ENCODE data around the gene ERO1B. TPM values are rescaled to one million over a fixed set of nuclear protein-coding genes. Genes with fewer than 3 reads are reported as not detected.

The ERO1B gene
- total and polyA plus RNA-seq, 2 donors (not counting 1 experiment from before 2014, with no cell fraction given): 2.2 to 5.0 TPM

- Histone ChIP-seq H2AFZ (ENCODE audit: low read length) (no peak overlapping the region), H3K4me3 (replicated peaks in 1 of 4; ENCODE audit: control extremely low read depth in 1 of 4, insufficient read depth in 1 of 4, low read depth in 3 of 4, low read length in 4 of 4) (no peak overlapping the region), H3K9me3 (ENCODE audit: control insufficient read depth, insufficient read depth, low read depth, low read length) (no peaks in the 10 kb centered on the region), H3K79me2 (ENCODE audit: control insufficient read depth, insufficient read depth, low read length) (no peaks in the 10 kb centered on the region), H4K20me1 (ENCODE audit: control insufficient read depth, extremely low read depth, insufficient read depth, low read length) (no peaks in the 10 kb centered on the region), H3K27me3 (ENCODE audit: control insufficient read depth, insufficient read depth, low read length) (no peaks in the 10 kb centered on the region), H3K27ac (ENCODE audit: insufficient read depth, low read length) (no peak overlapping the region), H3K4me1 (ENCODE audit: control insufficient read depth, extremely low read depth, insufficient read depth, low read length) (no peaks in the 10 kb centered on the region), H3K36me3 (ENCODE audit: control insufficient read depth, insufficient read depth, low read length) (no peaks in the 10 kb centered on the region), H3K9ac (ENCODE audit: insufficient read depth, low read length) (no peak overlapping the region), H3K4me2 (ENCODE audit: extremely low read depth, insufficient read depth, low read length) (no peak overlapping the region)
- TF ChIP-seq CTCF (conservative IDR thresholded peaks at IDR 0.05 in 1 of 2, IDR thresholded peaks at IDR 0.05 in 1 of 2; ENCODE audit: low read depth in 1 of 2, low read length in 2 of 2) (no peak), EZH2 (IDR thresholded peaks at IDR 0.05; ENCODE audit: low read length, missing control alignments) (no peak)
- no peak for DNase-seq (ENCODE audit: low read depth in 2 of 2)
Observed at GRCh38 chr1:236242568-236242967, 39.2 kb downstream of the ERO1B start.

GRCh38 chr1:236240675-236241074 lies 41.1 kb downstream of the ERO1B start:
- Histone ChIP-seq H3K4me2 (ENCODE audit: extremely low read depth, insufficient read depth, low read length) (no peak overlapping the region), H3K4me3 (replicated peaks in 1 of 4; ENCODE audit: control extremely low read depth in 1 of 4, insufficient read depth in 1 of 4, low read depth in 3 of 4, low read length in 4 of 4) (no peak overlapping the region), H2AFZ (ENCODE audit: low read length) (no peak overlapping the region), H3K27me3 (ENCODE audit: control insufficient read depth, insufficient read depth, low read length) (no peaks in the 10 kb centered on the region), H3K36me3 (ENCODE audit: control insufficient read depth, insufficient read depth, low read length) (no peaks in the 10 kb centered on the region), H3K9me3 (ENCODE audit: control insufficient read depth, insufficient read depth, low read depth, low read length) (no peaks in the 10 kb centered on the region), H3K27ac (ENCODE audit: insufficient read depth, low read length) (no peak overlapping the region), H3K4me1 (ENCODE audit: control insufficient read depth, extremely low read depth, insufficient read depth, low read length) (no peaks in the 10 kb centered on the region), H3K79me2 (ENCODE audit: control insufficient read depth, insufficient read depth, low read length) (no peaks in the 10 kb centered on the region), H3K9ac (ENCODE audit: insufficient read depth, low read length) (no peak overlapping the region), H4K20me1 (ENCODE audit: control insufficient read depth, extremely low read depth, insufficient read depth, low read length) (no peaks in the 10 kb centered on the region)
- no peak for DNase-seq (ENCODE audit: low read depth in 2 of 2)
- TF ChIP-seq EZH2 (IDR thresholded peaks at IDR 0.05; ENCODE audit: low read length, missing control alignments) (no peak), CTCF (conservative IDR thresholded peaks at IDR 0.05 in 1 of 2, IDR thresholded peaks at IDR 0.05 in 1 of 2; ENCODE audit: low read depth in 1 of 2, low read length in 2 of 2) (no peak)

- peak in 1 of 2 donors; percentile 22 for DNase-seq (ENCODE audit: low read depth in 2 of 2)
- Histone ChIP-seq H3K4me1 (ENCODE audit: control insufficient read depth, extremely low read depth, insufficient read depth, low read length) (no peaks in the 10 kb centered on the region), H3K9ac (ENCODE audit: insufficient read depth, low read length) (no peak overlapping the region), H3K36me3 (ENCODE audit: control insufficient read depth, insufficient read depth, low read length) (no peaks in the 10 kb centered on the region), H3K9me3 (ENCODE audit: control insufficient read depth, insufficient read depth, low read depth, low read length) (no peaks in the 10 kb centered on the region), H3K4me2 (ENCODE audit: extremely low read depth, insufficient read depth, low read length) (no peak overlapping the region), H3K27me3 (ENCODE audit: control insufficient read depth, insufficient read depth, low read length) (no peaks in the 10 kb centered on the region), H3K79me2 (ENCODE audit: control insufficient read depth, insufficient read depth, low read length) (no peaks in the 10 kb centered on the region), H2AFZ (ENCODE audit: low read length) (no peak overlapping the region), H3K4me3 (replicated peaks in 1 of 4; ENCODE audit: control extremely low read depth in 1 of 4, insufficient read depth in 1 of 4, low read depth in 3 of 4, low read length in 4 of 4) (no peak overlapping the region), H3K27ac (ENCODE audit: insufficient read depth, low read length) (no peak overlapping the region), H4K20me1 (ENCODE audit: control insufficient read depth, extremely low read depth, insufficient read depth, low read length) (no peaks in the 10 kb centered on the region)
- TF ChIP-seq CTCF (conservative IDR thresholded peaks at IDR 0.05 in 1 of 2, IDR thresholded peaks at IDR 0.05 in 1 of 2; ENCODE audit: low read depth in 1 of 2, low read length in 2 of 2): no peak
- no peak for TF ChIP-seq EZH2 (IDR thresholded peaks at IDR 0.05; ENCODE audit: low read length, missing control alignments)
Observed at GRCh38 chr1:236239092-236239585, 42.6 kb downstream of the ERO1B start.

Data from fibroblast of lung (primary cell).